ENCODE results near the gene ZNF619. TPM values are rescaled to one million over a fixed set of nuclear protein-coding genes. Genes with fewer than 3 reads are reported as not detected.

ZNF619 gene
- polyA plus RNA-seq (2013, experiment 1 of 2): 4.5 TPM
- 4.0 TPM for polyA plus RNA-seq (2013, experiment 2 of 2)

- peak; percentile 80 for DNase-seq
- H3K79me1 ChIP-seq (ENCODE audit: low read length): peaks cover 2% of the 10 kb centered on the region
- H3K4me3 ChIP-seq (ENCODE audit: low read length): peak within 1 kb of the TSS; percentile 67
- H3K9ac ChIP-seq (ENCODE audit: low read length): peak within 1 kb of the TSS; percentile 80
- no peaks in the 10 kb centered on the region for H3K27me3 ChIP-seq (ENCODE audit: insufficient read depth, low read length, poor library complexity)
- no peak within 1 kb of the TSS for H2BK15ac ChIP-seq (replicated peaks; ENCODE audit: low read depth)
- H3K79me2 ChIP-seq (ENCODE audit: control insufficient read depth, insufficient read depth, low read length): no peaks in the 10 kb centered on the region
- peak within 1 kb of the TSS; percentile 92 for H3K56ac ChIP-seq (ENCODE audit: low read length)
- no peaks in the 10 kb centered on the region for H3K36me3 ChIP-seq (ENCODE audit: control insufficient read depth, insufficient read depth, low read length)
- H2AK5ac ChIP-seq (ENCODE audit: low read length): no peak within 1 kb of the TSS
- H4K8ac ChIP-seq (ENCODE audit: low read depth, low read length): peak within 1 kb of the TSS; percentile 93
- peak within 1 kb of the TSS; percentile 35 for H3K4me2 ChIP-seq (ENCODE audit: low read length)
- H2BK120ac ChIP-seq (ENCODE audit: low read depth, low read length): no peak within 1 kb of the TSS
- H3K4ac ChIP-seq (ENCODE audit: low read depth, low read length): no peak within 1 kb of the TSS
- no peak within 1 kb of the TSS for H4K5ac ChIP-seq (ENCODE audit: low read length)
- H2BK5ac ChIP-seq (ENCODE audit: low read length): no peak within 1 kb of the TSS
- no peak within 1 kb of the TSS for H3K27ac ChIP-seq (ENCODE audit: low read depth, low read length)
- no peaks in the 10 kb centered on the region for H3K4me1 ChIP-seq (ENCODE audit: control insufficient read depth, low read depth, low read length)
- H3K23ac ChIP-seq (ENCODE audit: low read length): no peak within 1 kb of the TSS
- no CpG with 5 or more reads among the region's 48 CpGs for WGBS (ENCODE audit: extremely low coverage, insufficient coverage, low lambda C conversion rate)
- peak within 1 kb of the TSS; percentile 97 for H3K18ac ChIP-seq (ENCODE audit: low read length)
These were observed at the start of gene ZNF619 for GRCh38 chr3:40476478-40477470. ZNF619 (plus strand) TSS chr3:40477122; CDS start chr3:40477980, 858 bp downstream.

- H3K4ac ChIP-seq (ENCODE audit: low read depth, low read length): no peak overlapping the region
- no peak overlapping the region for H4K5ac ChIP-seq (ENCODE audit: low read length)
- no peak overlapping the region for H2AK5ac ChIP-seq (ENCODE audit: low read length)
- no peaks in the 10 kb centered on the region for H3K79me1 ChIP-seq (ENCODE audit: low read length)
- no peaks in the 10 kb centered on the region for H3K79me2 ChIP-seq (ENCODE audit: control insufficient read depth, insufficient read depth, low read length)
- H3K36me3 ChIP-seq (ENCODE audit: control insufficient read depth, insufficient read depth, low read length): no peaks in the 10 kb centered on the region
- WGBS (ENCODE audit: extremely low coverage, insufficient coverage, low lambda C conversion rate): no CpG with 5 or more reads among the region's 2 CpGs
- H3K9ac ChIP-seq (ENCODE audit: low read length): no peak overlapping the region
- H3K18ac ChIP-seq (ENCODE audit: low read length): no peak overlapping the region
- no peak overlapping the region for H3K27ac ChIP-seq (ENCODE audit: low read depth, low read length)
- no peak overlapping the region for H2BK15ac ChIP-seq (replicated peaks; ENCODE audit: low read depth)
- H2BK5ac ChIP-seq (ENCODE audit: low read length): no peak overlapping the region
- no peak overlapping the region for H3K23ac ChIP-seq (ENCODE audit: low read length)
- H3K27me3 ChIP-seq (ENCODE audit: insufficient read depth, low read length, poor library complexity): no peaks in the 10 kb centered on the region
- no peak overlapping the region for H3K4me3 ChIP-seq (ENCODE audit: low read length)
- H3K4me2 ChIP-seq (ENCODE audit: low read length): no peak overlapping the region
- no peak overlapping the region for H2BK120ac ChIP-seq (ENCODE audit: low read depth, low read length)
- no peak overlapping the region for H3K56ac ChIP-seq (ENCODE audit: low read length)
- no peak overlapping the region for H4K8ac ChIP-seq (ENCODE audit: low read depth, low read length)
- no peaks in the 10 kb centered on the region for H3K4me1 ChIP-seq (ENCODE audit: control insufficient read depth, low read depth, low read length)
- DNase-seq: peak; percentile 26
These were observed 44.1 kb upstream of the ZNF619 start for GRCh38 chr3:40432793-40433192.

GRCh38 chr3:40437889-40438288 is 39.0 kb upstream of the ZNF619 start:
- 100% methylated on average over 2 of the region's 5 CpGs for WGBS (ENCODE audit: extremely low coverage, insufficient coverage, low lambda C conversion rate)
- no peak overlapping the region for H3K23ac ChIP-seq (ENCODE audit: low read length)
- H3K79me1 ChIP-seq (ENCODE audit: low read length): no peaks in the 10 kb centered on the region
- H2BK120ac ChIP-seq (ENCODE audit: low read depth, low read length): no peak overlapping the region
- H3K4me3 ChIP-seq (ENCODE audit: low read length): no peak overlapping the region
- DNase-seq: no peak
- H4K8ac ChIP-seq (ENCODE audit: low read depth, low read length): no peak overlapping the region
- no peak overlapping the region for H3K4ac ChIP-seq (ENCODE audit: low read depth, low read length)
- H3K4me2 ChIP-seq (ENCODE audit: low read length): no peak overlapping the region
- H2BK15ac ChIP-seq (replicated peaks; ENCODE audit: low read depth): no peak overlapping the region
- no peak overlapping the region for H3K27ac ChIP-seq (ENCODE audit: low read depth, low read length)
- H2BK5ac ChIP-seq (ENCODE audit: low read length): no peak overlapping the region
- no peak overlapping the region for H3K18ac ChIP-seq (ENCODE audit: low read length)
- no peaks in the 10 kb centered on the region for H3K36me3 ChIP-seq (ENCODE audit: control insufficient read depth, insufficient read depth, low read length)
- H3K56ac ChIP-seq (ENCODE audit: low read length): no peak overlapping the region
- no peak overlapping the region for H2AK5ac ChIP-seq (ENCODE audit: low read length)
- H3K4me1 ChIP-seq (ENCODE audit: control insufficient read depth, low read depth, low read length): no peaks in the 10 kb centered on the region
- H3K27me3 ChIP-seq (ENCODE audit: insufficient read depth, low read length, poor library complexity): no peaks in the 10 kb centered on the region
- H3K79me2 ChIP-seq (ENCODE audit: control insufficient read depth, insufficient read depth, low read length): no peaks in the 10 kb centered on the region
- H3K9ac ChIP-seq (ENCODE audit: low read length): no peak overlapping the region
- no peak overlapping the region for H4K5ac ChIP-seq (ENCODE audit: low read length)

- Histone ChIP-seq H4K5ac (ENCODE audit: low read length) (no peak overlapping the region), H3K9ac (ENCODE audit: low read length) (no peak overlapping the region), H3K4ac (ENCODE audit: low read depth, low read length) (no peak overlapping the region), H3K18ac (ENCODE audit: low read length) (no peak overlapping the region), H2BK15ac (replicated peaks; ENCODE audit: low read depth) (no peak overlapping the region), H4K8ac (ENCODE audit: low read depth, low read length) (no peak overlapping the region), H3K4me3 (ENCODE audit: low read length) (no peak overlapping the region), H3K36me3 (ENCODE audit: control insufficient read depth, insufficient read depth, low read length) (no peaks in the 10 kb centered on the region), H3K4me1 (ENCODE audit: control insufficient read depth, low read depth, low read length) (no peaks in the 10 kb centered on the region), H3K4me2 (ENCODE audit: low read length) (no peak overlapping the region), H3K27me3 (ENCODE audit: insufficient read depth, low read length, poor library complexity) (no peaks in the 10 kb centered on the region), H3K27ac (ENCODE audit: low read depth, low read length) (no peak overlapping the region), H3K79me2 (ENCODE audit: control insufficient read depth, insufficient read depth, low read length) (no peaks in the 10 kb centered on the region), H3K56ac (ENCODE audit: low read length) (no peak overlapping the region), H2BK5ac (ENCODE audit: low read length) (no peak overlapping the region), H2AK5ac (ENCODE audit: low read length) (no peak overlapping the region), H3K23ac (ENCODE audit: low read length) (no peak overlapping the region), H3K79me1 (ENCODE audit: low read length) (no peaks in the 10 kb centered on the region), H2BK120ac (ENCODE audit: low read depth, low read length) (no peak overlapping the region)
- no peak for DNase-seq
- no CpG with 5 or more reads among the region's 9 CpGs for WGBS (ENCODE audit: extremely low coverage, insufficient coverage, low lambda C conversion rate)
These were observed 31.9 kb upstream of the ZNF619 start for GRCh38 chr3:40445062-40445461.

- Histone ChIP-seq H3K23ac (ENCODE audit: low read length) (no peak overlapping the region), H3K27ac (ENCODE audit: low read depth, low read length) (no peak overlapping the region), H3K4ac (ENCODE audit: low read depth, low read length) (no peak overlapping the region), H3K79me1 (ENCODE audit: low read length) (no peaks in the 10 kb centered on the region), H3K36me3 (ENCODE audit: control insufficient read depth, insufficient read depth, low read length) (no peaks in the 10 kb centered on the region), H3K56ac (ENCODE audit: low read length) (no peak overlapping the region), H2BK120ac (ENCODE audit: low read depth, low read length) (no peak overlapping the region), H3K18ac (ENCODE audit: low read length) (no peak overlapping the region), H4K8ac (ENCODE audit: low read depth, low read length) (no peak overlapping the region), H3K4me1 (ENCODE audit: control insufficient read depth, low read depth, low read length) (no peaks in the 10 kb centered on the region), H3K4me3 (ENCODE audit: low read length) (no peak overlapping the region), H3K4me2 (ENCODE audit: low read length) (no peak overlapping the region), H3K79me2 (ENCODE audit: control insufficient read depth, insufficient read depth, low read length) (no peaks in the 10 kb centered on the region), H2AK5ac (ENCODE audit: low read length) (no peak overlapping the region), H3K27me3 (ENCODE audit: insufficient read depth, low read length, poor library complexity) (no peaks in the 10 kb centered on the region), H2BK5ac (ENCODE audit: low read length) (no peak overlapping the region), H4K5ac (ENCODE audit: low read length) (no peak overlapping the region), H2BK15ac (replicated peaks; ENCODE audit: low read depth) (no peak overlapping the region), H3K9ac (ENCODE audit: low read length) (no peak overlapping the region)
- DNase-seq: no peak
- WGBS (ENCODE audit: extremely low coverage, insufficient coverage, low lambda C conversion rate): no CpG with 5 or more reads among the region's 4 CpGs
These were observed 31.0 kb upstream of the ZNF619 start for GRCh38 chr3:40445880-40446279.
